Measurements from ENCODE around the gene GREB1.

GRCh38 chr2:11687736-11688135 is 153.9 kb downstream of the GREB1 start:
- TF ChIP-seq ZNF691 (CRISPR knock-in tag; IDR thresholded peaks at IDR 0.05; ENCODE audit: borderline replicate concordance, low read depth) (no peak), CTCF (CRISPR knock-in tag; IDR thresholded peaks at IDR 0.05) (no peak), MAFG (CRISPR knock-in tag; IDR thresholded peaks at IDR 0.05) (no peak), IKZF1 (IDR thresholded peaks at IDR 0.05) (no peak), MAFK (conservative IDR thresholded peaks at IDR 0.05 in 1 of 2, IDR thresholded peaks at IDR 0.05 in 1 of 2; ENCODE audit: low read length in 2 of 2) (no peak), TAF1 (CRISPR knock-in tag; IDR thresholded peaks at IDR 0.05) (no peak), SATB2 (CRISPR knock-in tag; IDR thresholded peaks at IDR 0.05) (no peak), PRDM10 (CRISPR knock-in tag; IDR thresholded peaks at IDR 0.05; ENCODE audit: low read depth) (no peak), JUNB (CRISPR knock-in tag; IDR thresholded peaks at IDR 0.05; ENCODE audit: borderline replicate concordance) (no peak), TSC22D2 (CRISPR knock-in tag; IDR thresholded peaks at IDR 0.05; ENCODE audit: borderline replicate concordance) (no peak), REL (CRISPR knock-in tag; conservative IDR thresholded peaks at IDR 0.05) (no peak), ATF3 (CRISPR knock-in tag; IDR thresholded peaks at IDR 0.05) (no peak), MAZ (IDR thresholded peaks at IDR 0.05; ENCODE audit: borderline replicate concordance, low read depth, low read length) (no peak), MAZ (CRISPR knock-in tag; IDR thresholded peaks at IDR 0.05; ENCODE audit: low read depth) (no peak), YY1 (IDR thresholded peaks at IDR 0.05; ENCODE audit: insufficient read depth, insufficient replicate concordance, low read depth, low read length) (no peak)

Data from HepG2 (cell line).